Activated CD8-positive, alpha-beta memory T cell treated with anti-CD3 and anti-CD28 coated beads, Interleukin-2, amount 50 U/mL, for 24 hours (primary cell): ENCODE measurements around the gene TECPR1.
"Not testable (repeated sequence)": the region's sequence is repeated elsewhere in the genome, so short reads cannot be mapped to it uniquely, and the experiment has no call there.

ENCODE experiments used
- DNase-seq: peaks from one replicate; pipeline ENCODE4 v3.0.0-alpha.2; 2020; ENCODE audit errors: extremely low read depth

The TECPR1 gene

DNA sequence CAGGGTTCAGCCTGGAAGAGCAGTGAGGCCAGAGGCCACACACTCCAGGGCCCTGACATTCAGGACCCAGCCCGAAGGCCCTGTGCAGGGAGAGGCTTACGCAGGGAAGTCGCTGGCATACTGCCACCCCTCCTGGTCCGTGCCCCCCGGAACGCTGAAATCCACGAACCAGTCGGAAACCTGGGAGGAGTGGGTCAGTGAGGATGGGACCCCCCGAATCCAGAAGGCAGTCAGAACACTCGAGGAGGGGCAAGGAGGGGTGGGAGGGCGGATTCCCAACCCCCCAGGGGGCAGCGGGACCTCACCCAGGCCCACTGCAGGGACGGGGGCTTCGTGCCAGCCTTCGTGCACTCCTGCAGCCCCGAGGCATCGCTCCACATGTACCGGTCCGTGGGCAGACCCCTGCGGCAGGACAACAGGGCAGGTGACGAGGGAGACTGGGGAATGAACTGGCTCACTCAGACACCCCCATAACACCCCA lies 27.3 kb downstream of the TECPR1 start:
- DNase-seq, result no peak

DNA sequence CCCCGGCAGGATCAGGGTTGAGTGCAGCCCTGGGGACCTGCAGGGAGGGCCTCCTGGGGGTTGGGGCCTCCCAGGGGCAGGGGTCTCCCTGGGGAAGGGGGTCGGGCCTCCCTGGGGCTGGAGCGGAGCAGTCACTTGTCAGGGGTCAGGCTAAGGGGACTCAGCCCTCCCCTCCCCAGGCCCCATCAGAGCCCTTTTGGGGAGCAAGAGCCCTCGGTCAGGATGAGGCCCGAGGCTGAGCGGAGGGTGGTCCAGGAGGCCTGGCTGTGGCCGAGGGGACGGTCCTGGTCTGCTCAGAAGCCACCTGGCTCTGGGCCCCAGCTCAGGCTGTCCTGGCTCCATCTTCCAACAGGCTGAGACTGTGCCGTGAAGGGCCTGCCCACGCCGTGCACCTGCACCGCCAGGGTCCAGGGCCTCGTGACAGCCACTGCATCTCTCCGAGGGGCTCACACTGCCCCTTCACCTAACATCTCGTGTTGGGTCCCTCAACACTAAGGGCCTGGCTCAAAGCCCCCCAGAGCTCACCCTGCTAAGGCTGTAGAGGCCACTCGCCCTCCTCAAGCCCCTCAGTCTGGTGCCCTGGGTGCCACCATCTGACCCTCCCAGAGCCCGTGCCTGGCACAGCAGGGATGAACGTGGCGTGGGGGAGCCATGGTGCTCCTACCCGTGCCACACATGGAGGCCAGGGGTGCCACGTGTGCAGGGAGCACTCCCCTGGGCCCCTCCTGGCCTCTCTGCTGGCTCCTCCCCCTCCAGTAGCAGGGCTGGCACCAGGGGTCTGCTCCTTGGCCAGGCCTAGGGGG lies 27.9 kb downstream of the TECPR1 start:
- no peak for DNase-seq

DNA sequence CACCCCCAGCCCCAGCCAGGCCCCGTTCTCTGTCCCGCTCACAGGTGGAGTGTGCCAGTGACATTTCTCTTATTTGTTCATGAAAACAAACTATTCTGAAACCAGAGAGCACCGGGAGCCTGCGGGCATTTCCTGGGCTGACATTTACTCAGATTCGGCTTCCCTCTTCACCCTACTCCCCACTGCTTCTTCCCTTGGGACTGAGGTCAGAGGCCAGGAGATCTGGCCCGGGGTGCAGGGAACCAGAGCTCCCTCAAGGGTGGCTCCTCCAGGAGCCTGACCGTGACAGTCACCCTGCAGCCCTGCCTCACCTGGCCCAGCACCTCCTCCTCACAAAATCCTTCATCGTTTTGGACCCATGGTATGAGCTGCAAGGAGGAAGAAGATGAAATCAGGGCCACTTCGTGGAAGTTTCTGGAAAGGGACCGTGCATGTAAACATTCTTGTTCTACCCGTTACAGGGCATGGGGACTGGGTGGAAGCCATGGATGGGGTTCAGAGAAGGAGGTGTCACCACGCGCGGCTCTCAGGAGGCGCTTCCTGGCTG lies 28.6 kb downstream of the TECPR1 start:
- DNase-seq, result no peak

- no peak for DNase-seq
Observed at GRCh38 chr7:98222533-98223195, 29.4 kb downstream of the TECPR1 start.

DNA sequence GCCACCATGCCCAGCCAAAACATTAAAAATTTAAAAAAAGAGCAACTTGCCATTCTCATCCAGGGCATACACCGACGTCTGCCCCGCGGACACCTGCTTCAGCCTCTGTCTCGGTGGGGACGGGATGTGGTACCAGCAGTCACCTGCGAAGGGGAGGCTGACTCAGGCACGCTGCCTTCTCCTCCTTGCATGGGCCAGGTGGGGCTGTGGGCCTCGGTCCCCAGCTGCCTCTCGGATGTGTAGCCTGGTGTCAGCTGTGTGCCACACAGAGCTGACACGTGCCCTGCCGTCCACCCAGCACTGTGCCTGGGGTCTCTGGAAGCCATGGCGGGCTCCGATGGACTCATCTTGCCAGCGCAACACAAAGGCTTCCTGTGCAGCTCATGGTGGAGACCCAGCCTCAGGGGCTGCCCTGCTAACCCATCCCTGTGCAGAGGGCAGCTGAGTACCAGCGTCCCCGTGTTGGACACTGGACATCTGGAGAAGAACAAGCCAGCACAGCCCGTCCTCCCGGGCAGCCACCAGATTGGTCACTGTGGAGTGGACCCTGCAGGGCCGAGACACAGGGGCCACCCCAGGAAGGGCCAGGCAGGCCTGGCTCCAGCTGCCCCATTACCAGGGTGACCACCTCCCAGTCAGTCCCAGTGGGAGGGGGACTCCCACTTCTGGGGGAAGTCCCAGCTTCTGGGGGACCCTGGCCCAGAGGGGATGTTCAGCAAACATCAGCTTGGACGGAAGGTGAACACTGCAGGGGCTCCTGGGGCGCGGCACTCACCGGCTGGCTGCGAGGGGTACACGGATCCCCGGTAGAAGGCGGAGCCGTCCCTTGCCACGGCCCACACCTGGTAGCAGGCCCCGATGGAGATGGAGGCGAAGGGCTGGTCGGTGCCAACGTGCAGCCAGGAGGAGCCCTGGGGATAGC lies 30.2 kb downstream of the TECPR1 start:
- no peak for DNase-seq

- not testable (repeated sequence) for DNase-seq
Observed at GRCh38 chr7:98219382-98219781, 32.6 kb downstream of the TECPR1 start.

DNA sequence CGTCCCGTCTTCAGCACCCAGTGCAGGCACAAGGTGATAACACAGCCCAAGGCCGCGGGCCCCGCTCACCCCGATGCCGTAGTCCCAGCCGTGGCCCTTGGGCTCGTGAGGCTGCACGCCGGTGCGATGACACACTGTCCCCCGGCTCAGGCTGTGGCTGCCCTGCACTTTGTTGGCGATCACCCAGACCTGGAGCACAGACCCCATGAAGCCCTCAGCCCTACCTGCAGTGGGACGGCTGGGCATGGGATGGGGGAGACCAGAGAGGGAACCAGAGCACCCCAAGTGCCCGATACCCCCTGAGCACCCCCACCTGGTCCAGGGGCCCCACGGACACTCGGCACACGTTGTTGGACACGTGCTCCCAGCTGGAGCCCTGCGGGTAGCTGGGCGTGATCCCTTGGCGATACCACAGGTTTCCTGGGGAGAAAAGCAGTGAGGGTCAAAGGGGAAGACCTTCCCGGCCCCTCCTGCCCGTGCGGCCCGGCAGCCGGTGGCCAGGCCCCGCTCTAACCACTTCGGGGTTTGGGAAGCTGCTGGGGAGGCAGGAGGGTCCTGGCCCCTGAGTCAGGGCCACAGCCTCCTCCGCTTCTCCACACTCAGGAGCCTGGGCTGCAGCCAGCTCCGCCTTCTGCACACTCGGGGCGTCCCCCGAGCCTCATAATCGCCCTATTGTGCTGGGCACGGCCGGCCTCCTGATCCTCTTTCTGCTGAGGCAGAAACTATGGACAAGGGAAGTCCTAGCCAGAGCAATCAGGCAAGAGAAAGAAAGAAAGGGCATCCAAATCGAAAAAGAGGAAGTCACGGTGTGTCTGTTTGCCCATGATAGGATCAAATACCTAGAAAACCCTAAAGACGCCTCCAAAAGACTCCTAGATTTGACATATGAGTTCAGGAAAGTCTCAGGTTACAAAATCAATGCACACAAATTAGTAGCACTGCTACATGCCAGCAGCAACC lies 34.1 kb downstream of the TECPR1 start:
- DNase-seq, result no peak

DNA sequence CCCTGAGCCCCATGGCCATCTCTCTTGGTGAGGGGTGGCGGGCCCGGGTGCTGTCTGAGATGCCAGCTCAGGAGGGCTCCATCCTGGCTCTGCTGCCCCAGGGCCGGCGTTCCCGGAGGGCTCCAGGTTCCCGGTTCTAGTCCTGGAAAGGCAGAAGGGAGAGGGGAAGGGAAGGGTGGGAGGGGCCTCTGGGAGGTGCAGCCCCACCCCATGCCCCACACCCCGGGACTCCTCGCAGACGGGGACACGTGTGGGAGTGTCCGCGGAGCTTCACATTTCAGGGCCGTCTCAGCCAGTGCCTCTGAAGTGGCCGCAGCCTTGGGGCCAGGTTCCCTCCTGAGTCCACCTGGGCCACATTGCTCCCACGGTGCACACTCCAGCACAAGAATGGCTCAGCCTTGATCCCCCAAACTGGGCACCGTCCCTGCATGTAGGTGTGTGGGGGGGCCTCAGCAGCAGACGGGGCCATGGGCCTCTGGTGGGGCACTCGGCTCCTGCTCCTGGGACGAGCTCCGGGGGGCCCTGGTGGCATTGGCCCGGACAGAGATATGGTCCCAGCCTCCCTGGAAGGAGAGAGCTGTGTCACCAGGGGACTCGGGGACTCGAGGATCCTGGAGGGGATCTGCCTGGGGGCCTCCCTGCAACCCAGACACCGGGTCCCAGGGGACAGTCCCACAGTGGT lies 35.0 kb downstream of the TECPR1 start:
- DNase-seq, result no peak

- DNase-seq, result no peak
Observed at GRCh38 chr7:98215561-98216495, 36.2 kb downstream of the TECPR1 start.

GRCh38 chr7:98214811-98215321 lies 37.2 kb downstream of the TECPR1 start:
- DNase-seq, result no peak

DNA sequence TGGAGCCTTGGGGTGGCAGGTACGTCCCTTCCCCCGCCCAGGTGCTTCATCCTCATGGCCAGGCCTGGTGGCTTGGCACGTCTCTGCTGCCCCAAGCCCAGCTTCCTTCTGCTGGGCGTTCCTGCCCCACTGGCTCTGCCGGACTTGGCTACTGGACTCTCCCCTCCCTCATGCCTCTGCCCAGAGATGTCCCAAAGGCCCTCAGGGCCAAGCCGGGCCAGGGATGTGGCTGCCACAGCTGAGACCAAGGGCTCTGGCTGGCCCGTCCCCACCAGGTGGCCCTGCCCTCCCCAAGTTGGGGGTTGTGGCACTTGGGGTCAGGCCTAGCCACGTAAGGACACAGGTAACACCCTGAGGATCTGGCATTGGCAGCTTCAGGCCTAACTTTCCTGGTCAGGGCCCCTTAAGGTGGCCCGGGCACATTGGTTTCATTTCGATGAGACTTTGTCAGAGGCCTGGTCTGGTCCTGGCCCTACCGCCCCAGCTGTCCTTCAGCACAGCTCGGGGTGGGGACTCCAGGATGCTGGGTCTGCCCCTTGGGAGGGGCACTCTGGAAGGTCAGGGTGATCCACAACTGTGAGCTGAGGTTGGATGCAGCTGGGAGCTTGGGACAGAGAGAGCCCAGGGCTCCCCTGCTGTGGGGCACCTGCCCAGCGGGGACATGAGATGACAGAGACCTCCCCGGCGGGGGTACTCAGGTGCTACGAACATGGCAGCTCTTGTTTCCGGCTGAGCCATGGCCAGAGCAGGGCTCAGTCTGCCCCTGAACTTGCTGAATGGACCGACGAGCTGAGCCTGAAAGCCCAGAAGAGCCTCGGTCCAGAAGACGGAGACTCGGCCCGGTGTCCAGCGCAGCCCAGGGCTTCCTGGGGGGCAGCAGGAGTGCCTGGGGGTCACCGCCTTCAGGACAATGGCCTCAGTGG lies 37.9 kb downstream of the TECPR1 start:
- DNase-seq, result no peak

DNA sequence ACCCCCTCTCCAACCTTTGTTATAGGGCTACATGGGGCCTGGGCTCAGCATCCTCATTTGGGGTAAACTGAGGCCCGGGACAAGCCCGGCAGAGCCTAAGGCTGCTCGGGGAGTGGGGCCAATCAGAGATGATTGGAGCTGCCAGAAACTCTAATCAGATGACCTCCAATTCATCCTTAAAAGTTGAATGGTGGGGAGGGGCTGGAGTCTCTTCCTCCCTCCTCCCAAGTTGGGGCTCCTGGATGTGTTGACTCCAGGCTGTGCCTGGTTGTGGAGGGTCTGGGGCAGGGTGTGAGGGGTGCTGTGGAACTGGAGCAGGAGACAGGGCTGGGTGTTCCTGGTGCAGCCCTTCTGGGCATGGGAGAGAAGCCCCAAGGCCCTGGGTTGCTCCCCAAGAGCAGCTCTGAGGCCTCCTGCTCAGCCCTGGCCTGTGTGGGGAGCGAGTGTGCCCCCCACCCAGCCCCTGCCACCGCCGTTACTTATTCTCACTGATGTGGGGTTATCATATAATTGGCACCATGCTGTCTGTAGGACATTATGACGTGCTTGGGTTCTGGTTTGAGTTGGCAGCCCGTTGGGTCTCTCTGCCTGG lies 38.6 kb downstream of the TECPR1 start:
- no peak for DNase-seq

GRCh38 chr7:98212532-98213041 lies 39.4 kb downstream of the TECPR1 start:
- no peak for DNase-seq

DNA sequence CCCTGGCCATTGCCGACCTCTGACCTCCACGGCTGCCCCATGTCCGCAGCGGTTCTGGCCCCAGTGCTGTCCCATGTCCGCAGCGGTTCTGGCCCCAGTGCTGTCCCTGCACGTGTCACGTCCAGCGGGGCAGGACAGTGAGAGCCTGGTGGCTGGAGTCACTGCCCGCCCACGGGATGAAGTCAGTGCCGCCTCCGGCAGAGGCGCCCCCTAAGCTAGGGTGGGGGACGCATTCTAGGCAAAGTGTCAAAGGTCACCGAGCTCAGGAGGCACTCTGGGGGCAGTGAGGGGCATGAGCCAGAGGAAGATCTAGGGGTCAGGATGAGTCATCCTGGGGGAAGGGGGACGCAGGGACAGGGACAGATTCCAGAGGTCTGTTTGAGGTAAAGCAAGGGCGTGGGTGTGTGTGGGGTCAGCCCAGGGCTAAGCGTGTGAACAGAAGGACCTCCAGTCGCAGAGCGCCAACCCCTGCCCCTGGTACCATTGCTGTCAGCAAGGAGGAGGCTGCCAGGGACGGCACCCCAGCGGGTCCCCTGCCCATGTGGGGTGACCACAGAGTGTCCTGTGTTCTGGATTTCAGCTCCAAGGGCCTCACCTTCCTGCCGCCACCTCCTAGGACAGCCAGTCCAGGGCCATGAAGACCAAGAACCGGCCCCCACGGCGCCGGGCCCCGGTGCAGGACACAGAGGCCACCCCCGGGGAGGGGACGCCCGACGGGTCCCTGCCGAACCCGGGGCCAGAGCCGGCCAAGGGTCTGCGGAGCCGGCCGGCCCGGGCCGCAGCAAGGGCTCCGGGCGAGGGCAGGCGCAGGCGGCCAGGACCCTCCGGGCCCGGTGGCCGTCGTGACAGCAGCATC lies 40.1 kb downstream of the TECPR1 start:
- no peak for DNase-seq

GRCh38 chr7:98211221-98211675 lies 40.8 kb downstream of the TECPR1 start, which contains the start of gene BHLHA15:
Gene BHLHA15 (plus strand): TSS chr7:98211439. CDS start chr7:98212310, 871 bp downstream.
- no peak for DNase-seq
